GM18868 (cell line): ENCODE measurements around the gene NR1D1.

Source experiments
- ATAC-seq: cut with Tn5 transposase; IDR thresholded peaks from one replicate; pipeline ENCODE4 v1.9.1; 2021; ENCODE audit warnings: mild to moderate bottlenecking, moderate library complexity; ENCODE audit not compliant: unreplicated experiment

Gene NR1D1

GRCh38 chr17:40076591-40076990 is 23.8 kb downstream of the NR1D1 start:
- ATAC-seq: no peak

GRCh38 chr17:40075942-40076498 is 24.4 kb downstream of the NR1D1 start:
- ATAC-seq: no peak

GRCh38 chr17:40075201-40075941 is 25.0 kb downstream of the NR1D1 start:
- ATAC-seq: no peak

- ATAC-seq: no peak
Observed at GRCh38 chr17:40074871-40075200, 25.6 kb downstream of the NR1D1 start.

GRCh38 chr17:40074175-40074512 is 26.2 kb downstream of the NR1D1 start:
- no peak for ATAC-seq

- ATAC-seq: no peak
Observed at GRCh38 chr17:40073454-40074174, 26.8 kb downstream of the NR1D1 start.

GRCh38 chr17:40072735-40073346 is 27.5 kb downstream of the NR1D1 start:
- ATAC-seq: no peak

- ATAC-seq: no peak
Observed at GRCh38 chr17:40072040-40072734, 28.2 kb downstream of the NR1D1 start.

- no peak for ATAC-seq
Observed at GRCh38 chr17:40071313-40072039, 28.9 kb downstream of the NR1D1 start.

GRCh38 chr17:40070709-40071312 is 29.6 kb downstream of the NR1D1 start:
- no peak for ATAC-seq

- ATAC-seq: no peak
Observed at GRCh38 chr17:40069751-40070708, 30.4 kb downstream of the NR1D1 start.

GRCh38 chr17:40068917-40069750 is 31.3 kb downstream of the NR1D1 start:
- ATAC-seq: no peak

- ATAC-seq: no peak
Observed at GRCh38 chr17:40068584-40068916, 31.8 kb downstream of the NR1D1 start.

GRCh38 chr17:40068129-40068581 is 32.2 kb downstream of the NR1D1 start:
- no peak for ATAC-seq

GRCh38 chr17:40067710-40068109 is 32.7 kb downstream of the NR1D1 start:
- ATAC-seq: no peak

- no peak for ATAC-seq
Observed at GRCh38 chr17:40065769-40066510, 34.4 kb downstream of the NR1D1 start.

GRCh38 chr17:40064971-40065768 is 35.2 kb downstream of the NR1D1 start:
- ATAC-seq: no peak
